Fibroblast of skin of left quadriceps (primary cell): Measurements from ENCODE around the gene CEP97.
"Not testable (repeated sequence)": the region's sequence is repeated elsewhere in the genome, so short reads cannot be mapped to it uniquely, and the experiment has no call there.

ENCODE experiments used
- DNase-seq, 2 experiments: peaks; one replicate each; pipeline ENCODE4 v3.0.0-alpha.2; 2013; ENCODE audit warnings: low read depth in 2 of 2

CEP97 gene

DNA sequence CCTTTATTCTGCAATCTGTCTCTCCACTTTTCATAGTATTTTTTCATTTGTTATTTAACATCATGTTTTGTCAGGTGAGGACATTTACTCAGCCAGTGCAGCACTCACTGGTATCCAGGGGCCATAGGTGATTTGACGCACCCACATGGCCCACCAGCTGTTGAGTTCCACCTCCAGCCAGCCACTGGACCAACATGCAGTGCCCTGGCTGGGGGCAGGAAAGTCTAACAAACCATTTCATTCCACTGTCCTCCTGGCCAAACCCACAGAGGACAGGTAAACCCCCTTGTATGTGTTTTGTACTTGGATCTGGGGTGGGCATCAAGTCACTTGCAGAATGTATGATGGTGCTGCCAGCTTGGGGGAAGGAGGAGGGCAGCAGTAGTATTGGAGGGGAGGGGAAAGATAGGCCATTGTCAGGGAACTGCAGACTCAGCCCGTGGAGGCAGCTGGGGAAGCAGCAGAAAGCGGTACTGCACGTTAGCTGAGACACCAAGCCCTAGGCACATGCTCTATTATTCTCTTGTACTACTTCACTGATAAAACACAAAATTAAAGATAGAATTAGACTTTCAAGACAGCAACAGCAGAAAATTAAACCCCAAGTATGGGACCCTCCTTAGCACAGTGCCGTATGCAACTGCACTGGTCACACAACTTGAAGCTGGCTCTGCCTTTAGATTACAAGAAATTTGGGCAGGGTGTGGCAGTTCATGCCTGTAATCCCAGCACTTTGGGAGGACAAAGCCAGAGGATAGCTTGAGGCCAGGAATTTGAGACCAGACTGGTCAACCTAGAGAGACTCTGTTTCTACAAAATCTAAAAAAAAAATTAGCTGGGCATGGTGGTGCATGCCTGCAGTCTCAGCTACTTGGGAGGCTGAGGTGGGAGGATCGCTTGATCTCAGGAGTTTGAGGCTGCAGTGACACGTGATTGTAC lies 22.4 kb upstream of the CEP97 start:
- no peak for DNase-seq

DNA sequence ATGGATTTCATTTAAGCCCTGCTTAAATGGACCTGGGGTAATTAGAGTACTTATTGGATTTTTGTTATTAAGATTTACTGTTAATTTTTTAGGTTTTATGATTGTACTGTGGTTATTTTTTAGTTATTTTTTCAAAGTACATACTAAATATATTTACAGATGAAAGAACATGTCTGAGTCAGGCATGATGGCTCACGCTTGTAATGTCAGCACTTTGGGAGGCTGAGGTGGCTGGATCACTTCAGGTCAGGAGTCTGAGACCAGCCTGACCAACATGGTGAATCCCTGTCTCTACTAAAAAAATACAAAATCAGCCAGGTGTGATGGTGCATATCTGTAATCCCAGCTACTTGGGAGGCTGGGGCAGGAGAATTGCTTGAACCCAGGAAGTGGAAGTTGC lies 21.7 kb upstream of the CEP97 start:
- DNase-seq: no peak

DNA sequence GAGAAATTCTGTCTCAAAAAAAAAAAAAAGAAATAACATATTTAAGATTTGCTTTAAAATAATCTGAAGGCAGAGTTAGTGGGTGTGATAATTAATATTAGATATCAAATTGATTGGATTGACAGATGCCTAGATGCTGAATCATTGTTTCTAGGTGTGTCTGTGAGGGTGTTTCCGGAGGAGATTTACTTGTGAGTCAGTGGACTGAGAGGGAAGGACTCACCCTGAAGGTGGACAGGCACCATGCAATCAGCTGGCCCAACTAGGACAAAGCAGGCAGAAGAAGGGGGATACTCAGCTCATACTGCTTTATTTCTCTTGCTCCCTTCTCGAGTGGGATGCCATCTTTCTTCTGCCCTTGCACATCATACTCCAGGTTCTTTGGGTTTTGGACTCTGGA lies 21.2 kb upstream of the CEP97 start:
- no peak for DNase-seq

DNA sequence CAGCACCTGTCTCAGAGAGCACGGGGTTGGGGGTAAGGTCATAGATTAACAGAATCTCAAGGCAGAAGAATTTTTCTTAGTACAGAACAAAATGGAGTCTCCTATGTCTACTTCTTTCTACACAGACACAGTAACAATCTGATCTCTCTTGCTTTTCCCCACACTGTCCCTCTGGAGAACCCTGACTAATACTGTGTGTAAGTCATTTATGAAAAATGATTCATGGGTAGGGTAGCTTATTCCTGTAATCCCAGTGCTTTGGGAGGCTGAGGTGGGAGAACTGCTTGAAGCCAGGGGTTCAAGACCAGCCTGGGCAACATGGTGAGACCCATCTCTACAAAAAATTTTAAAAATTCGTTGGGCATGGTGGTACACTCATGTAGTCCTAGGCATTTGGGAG lies 19.8 kb upstream of the CEP97 start:
- DNase-seq: not testable (repeated sequence)

DNA sequence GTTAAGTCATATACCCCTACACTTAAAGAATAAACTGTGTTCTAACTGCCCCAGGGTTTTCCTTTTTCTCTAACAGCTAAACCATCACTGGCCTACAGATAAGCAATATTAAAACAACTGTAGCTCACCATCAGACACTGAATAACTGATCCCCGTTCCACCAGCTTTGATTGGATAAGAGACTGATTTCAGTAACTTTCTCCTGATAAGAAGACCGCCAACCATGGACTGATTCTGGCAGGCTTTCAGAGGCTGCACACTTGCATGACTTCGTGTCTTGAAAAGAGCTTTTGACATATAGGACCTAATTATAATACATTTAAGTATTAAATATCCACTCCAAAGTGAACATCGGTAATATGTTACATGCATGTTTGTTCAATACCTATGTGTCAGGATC lies 15.3 kb upstream of the CEP97 start:
- no peak for DNase-seq

DNA sequence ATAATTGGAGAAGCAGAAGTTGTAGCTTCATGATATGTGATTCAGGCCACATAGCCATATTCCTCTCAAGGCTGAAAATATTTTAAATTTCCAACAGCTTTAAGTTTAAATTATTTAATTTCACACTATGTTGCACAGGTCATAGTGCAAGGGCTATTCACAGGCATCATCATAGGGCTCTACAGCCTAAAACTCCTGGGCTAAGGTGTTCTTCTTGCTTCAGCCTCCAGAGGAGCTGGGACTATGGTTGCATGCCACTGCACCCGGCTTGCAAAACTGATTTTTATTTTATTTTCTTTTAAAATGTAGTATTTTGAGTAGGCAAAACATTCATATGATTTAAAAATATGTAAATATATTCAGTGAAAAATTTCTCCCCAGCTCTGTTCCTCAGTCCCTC lies 6.0 kb upstream of the CEP97 start:
- no peak for DNase-seq

DNA sequence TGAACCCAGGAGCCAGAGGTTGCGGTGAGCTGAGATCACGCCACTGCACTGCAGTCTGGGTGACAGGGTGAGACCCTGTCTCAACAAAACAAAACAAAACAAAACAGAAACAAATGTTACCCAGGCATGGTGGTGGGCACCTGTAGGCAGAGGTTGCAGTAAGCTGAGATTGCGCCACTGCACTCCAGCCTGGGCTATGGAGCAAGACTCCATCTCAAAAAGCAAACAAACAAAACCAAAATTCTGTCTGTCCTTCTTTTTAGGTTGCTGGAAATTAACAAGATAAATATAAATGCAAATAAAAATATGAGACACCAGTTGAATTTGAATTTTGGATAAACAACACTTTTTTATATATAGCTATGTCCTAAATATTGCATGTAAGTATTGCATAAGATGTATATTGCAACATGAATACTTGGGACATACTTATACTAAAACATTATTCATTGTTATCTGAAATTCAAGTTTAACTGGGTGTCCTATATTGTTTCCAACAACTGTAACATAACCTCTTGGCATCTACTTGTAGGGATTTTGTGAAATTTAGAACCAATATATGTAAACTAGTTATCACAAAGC lies 4.7 kb upstream of the CEP97 start:
- DNase-seq: no peak

DNA sequence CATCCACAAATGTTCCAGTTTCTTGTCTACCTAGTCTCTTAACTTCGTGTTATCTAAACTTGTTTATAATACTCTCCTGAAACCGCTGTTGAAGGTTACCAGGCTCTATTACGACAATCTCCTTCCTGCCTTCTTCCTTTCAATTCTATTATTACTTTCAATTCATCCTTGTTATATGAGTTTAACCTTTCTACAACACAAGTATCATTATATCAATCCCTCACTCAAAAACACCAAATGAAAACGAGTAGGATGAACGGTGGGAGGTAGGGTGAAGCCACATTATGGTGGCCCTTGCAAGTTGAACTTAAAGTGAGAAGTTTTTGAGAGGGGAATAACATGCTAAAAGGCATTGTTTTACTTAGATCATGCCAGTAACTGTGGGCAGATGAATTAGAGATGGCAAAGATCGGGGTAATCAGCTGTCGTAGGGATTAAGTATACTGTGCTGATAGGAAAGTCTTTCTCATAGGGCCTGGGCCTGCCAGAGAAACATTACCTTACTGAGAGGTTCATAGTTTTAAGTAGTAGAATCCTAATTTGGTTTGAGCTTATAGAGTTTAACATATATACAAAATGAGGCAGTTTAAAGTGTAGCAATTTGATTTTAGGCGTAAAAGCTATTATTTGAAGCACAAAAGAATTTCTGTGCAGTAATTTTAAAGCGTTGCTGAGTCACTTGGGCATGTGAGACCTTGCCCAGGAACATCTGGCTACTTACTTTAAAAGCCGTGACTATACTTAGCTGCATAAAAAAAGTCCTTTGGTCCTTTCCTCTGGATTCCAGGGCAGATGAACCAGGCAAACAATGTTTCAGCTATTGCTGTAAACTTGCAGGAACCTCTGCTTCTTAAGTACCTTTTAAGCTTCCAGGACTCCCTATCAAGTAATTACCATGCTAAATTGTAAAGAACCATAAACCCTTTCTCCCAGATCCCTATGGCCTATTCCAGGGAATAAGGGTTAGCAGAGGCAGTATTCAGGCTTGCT lies 3.3 kb upstream of the CEP97 start:
- peak in 1 of 2 experiments; percentile 1 for DNase-seq

DNA sequence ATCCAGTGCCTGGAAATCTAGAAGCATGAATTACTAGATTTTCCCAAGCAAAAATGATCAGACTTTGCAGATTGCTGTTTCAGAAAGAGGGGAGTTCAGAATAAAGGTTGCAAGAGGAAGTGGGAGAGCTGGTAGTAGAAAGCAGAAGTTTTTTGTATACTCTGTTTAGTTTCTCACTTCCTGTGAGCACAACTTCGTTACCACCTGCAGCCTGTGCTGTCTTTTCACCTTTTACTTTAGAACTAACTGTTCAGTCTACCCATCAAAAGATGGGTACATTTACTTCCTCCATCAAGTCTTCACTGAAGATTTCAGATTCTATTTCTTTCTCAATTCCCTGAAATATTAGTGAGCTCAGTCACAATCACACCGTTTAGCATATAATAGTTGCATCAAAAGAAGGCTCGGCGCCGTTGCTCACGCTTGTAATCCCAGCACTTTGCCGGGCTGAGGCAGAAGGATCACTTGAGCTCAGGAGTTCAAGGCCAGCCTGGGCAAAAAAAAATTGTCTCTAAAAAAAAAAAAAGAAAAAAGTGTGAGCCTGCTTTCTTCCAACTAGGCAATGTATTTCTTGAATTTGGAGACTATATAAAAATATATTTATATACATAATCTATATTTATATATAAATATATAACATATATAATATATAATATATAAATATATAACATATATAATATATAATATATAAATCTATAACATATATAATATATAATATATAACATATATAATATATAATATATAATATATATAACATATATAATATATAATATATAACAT lies 1.8 kb upstream of the CEP97 start:
- no peak for DNase-seq

DNA sequence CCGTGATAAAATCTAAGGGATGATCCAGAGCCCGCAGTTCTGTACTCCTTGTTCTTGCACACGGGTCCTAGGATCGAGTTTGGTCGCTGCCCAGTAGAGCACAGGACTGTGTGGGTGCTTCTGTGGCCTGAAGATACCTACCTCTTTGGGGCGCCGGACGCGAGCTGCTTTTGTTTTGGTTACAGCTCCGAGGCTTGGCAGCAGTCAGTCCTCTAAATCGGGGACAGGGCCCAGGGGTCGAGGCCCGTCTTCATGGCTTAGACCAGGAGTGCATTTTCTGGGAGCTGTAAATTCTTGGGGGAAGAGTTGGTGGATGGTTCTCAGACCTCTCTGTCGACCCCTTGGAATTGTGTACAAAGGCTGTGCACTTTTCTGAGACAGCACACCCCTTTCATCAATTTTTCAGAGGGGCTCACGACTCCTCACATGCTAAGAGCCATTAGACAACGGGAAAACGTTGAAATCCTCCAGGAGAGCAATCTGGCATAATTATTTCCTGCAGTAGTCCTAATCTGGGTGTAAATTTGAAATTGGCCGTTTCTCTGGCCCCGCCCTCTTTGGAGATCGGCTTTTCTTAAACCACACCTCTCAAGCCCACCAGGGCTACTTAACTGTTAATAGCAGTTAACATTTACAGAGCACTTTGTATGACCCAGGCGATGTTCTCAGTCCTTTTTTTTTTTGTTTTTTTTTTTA lies 928 bp downstream of the CEP97 start:
- peak in 1 of 2 experiments; percentile 5 for DNase-seq

DNA sequence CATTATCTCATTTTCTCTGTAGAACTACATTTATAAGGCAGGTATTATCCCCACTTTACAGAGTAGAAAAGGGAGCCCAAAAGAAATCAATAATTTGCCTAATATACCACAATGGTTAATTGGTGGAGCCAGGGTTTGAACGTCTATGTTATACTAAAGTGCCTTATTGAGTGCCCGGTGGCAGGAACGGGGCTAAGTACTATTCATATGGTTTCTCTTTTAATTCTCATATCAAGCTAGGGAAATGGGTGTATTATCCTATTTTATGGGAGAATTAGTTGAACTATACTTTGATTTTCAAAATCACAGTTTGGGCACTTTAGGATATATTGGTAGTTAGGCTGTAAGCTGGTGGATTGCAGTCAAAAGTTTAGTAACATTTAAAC lies 1.5 kb downstream of the CEP97 start:
- no peak for DNase-seq

DNA sequence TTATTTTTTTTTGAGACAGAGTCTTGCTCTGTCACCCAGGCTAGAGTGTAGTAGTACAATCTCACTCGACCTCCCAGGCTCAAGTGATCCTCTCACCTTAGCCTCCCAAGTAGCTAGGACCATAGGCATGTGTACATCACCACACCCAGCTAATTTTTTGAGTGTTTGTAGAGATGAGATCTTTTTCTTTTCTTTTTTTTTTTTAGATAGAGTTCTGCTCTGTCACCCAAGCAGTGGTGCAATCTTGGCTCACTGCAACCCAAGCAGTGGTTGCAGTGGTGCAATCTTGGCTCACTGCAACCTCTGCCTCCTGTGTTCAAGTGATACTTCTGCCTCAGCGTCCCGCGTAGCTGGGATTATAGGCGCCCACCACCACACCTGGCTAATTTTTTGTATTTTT lies 5.2 kb downstream of the CEP97 start:
- DNase-seq: no peak

DNA sequence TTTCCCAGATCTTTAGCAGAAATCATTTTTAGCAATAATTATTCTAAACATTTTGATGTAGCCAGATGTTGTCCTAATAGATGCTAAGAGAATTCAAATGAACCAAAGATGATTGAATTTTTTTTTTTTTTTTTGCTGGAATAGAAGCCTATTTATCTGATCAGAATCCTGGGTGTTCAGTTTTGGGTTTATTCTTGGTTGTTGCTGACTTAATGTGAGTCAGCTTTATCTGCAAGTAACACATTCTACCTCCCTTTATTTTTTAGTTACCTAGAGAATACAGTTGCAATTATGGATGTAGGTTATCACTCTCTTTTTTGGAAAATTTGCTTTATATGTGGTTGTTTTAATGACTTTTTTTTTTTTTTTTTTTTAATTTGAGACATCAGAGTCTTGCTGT lies 6.4 kb downstream of the CEP97 start:
- DNase-seq: no peak

DNA sequence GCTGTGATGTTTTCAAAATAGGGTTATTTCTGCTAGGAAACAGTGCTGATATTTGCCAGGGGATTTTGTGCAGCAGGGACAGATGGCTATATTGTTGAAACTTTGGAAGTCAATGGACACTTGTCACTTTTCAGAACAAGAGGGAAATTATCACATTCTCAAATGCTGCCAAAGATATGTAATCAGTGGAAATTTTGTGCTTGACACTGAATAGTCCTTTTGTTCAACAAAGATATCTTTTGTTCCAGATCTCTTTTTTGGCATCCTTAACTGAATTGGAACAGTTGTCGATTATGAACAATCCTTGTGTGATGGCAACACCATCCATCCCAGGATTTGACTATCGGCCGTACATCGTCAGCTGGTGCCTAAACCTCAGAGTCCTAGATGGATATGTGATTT lies 7.8 kb downstream of the CEP97 start:
- no peak for DNase-seq

DNA sequence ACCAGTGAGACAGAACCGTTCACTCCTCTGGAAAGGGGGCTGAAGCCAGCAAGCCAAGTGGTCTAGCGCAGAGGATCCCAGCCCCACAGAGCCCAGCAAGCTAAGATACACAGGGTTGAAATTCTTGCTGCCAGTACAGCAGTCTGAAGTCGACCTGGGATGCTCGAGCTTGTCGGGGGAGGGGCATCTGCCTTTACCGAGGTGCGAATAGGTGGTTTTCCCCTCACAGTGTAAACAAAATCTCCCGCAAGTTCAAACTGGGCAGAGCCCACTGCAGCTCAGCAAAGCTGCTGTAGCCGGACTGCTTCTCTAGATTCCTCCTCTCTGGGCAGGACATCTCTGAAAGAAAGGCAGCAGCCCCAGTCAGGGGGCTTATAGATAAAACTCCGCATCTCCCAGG lies 11.4 kb downstream of the CEP97 start:
- no peak for DNase-seq

DNA sequence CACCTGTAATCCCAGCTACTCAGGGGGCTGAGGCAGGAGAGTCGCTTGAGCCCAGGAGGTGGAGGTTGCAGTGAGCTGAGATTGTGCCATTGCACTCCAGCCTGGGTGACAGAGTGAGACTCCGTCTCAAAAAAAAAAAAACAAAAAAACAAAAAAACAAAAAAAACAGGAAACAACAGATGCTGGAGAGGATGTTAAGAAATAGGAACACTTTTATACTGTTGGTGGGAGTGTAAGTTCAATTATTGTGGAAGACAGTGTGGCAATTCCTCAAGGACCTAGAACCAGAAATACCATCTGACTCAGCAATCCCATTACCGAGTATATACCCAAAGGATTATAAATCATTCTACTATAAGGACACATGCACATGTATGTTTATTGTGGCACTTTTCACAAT lies 17.5 kb downstream of the CEP97 start:
- not testable (repeated sequence) for DNase-seq

DNA sequence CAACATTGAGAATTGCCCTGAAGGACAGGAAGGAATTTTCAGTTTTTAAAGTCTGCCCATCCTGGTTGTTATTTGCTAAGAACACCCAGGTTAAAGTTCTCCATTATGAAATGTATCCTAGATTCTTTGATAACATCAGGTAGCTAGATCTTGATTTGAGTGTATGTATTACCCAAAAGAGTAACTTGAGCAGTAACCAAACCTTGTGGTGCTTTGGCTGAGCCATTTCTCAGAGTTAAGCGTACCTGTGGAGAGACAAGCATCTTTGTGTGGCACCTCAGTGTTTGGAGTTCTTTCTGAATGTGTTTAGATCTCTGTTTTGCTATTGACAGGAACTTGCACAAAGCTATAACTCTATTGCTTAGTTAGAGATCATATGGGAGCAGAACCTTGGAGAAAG lies 20.4 kb downstream of the CEP97 start:
- DNase-seq: no peak

DNA sequence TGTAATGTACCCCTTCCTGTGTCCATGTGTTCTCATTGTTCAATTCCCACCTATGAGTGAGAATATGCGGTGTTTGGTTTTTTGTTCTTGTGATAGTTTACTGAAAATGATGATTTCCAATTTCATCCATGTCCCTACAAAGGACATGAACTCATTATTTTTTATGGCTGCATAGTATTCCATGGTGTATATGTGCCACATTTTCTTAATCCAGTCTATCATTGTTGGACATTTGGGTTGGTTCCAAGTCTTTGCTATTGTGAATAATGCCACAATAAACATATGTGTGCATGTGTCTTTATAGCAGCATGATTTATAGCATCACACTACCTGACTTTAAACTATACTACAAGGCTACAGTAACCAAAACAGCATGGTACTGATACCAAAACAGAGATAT lies 21.5 kb downstream of the CEP97 start:
- not testable (repeated sequence) for DNase-seq

DNA sequence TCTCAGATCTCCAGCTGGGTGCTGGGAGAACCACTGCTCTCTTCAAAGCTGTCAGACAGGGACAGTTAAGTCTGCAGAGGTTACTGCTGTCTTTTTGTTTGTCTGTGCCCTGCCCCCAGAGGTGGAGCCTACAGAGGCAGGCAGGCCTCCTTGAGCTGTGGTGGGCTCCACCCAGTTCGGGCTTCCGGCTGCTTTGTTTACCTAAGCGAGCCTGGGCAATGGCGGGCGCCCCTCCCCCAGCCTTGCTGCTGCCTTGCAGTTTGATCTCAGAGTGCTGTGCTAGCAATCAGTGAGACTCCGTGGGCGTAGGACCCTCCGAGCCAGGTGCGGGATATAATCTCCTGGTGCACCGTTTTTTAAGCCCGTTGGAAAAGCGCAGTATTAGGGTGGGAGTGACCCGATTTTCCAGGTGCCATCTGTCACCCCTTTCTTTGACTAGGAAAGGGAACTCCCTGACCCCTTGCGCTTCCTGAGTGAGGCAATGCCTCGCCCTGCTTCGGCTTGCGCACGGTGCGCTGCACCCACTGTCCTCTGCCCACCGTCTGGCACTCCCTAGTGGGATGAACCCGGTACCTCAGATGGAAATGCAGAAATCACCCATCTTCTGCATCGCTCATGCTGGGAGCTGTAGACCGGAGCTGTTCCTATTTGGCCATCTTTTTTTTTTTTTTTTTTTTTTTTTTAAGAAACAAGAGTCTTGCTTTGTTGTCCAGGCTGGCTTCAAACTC lies 29.1 kb downstream of the CEP97 start:
- DNase-seq: not testable (repeated sequence)

DNA sequence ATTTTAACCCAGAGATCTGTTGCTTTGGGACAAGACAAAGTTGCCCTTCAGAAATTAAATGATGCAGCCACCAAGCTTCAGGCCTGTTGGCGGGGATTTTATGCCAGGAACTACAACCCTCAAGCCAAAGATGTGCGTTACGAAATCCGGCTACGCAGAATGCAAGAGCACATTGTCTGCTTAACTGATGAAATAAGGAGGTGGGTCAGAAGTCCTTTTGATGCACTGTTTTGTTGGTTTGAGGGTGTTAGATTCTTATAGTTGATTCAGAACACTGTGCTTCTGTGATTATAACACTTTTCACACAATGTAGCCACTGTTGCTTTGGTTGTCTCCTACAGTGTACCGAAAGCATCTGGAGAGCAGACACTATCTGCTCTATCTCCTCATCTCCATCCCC lies 33.8 kb downstream of the CEP97 start:
- no peak for DNase-seq
